Adrenal gland (tissue), 5 donors: ENCODE data around the gene GTF2F2.

Source experiments
- CTCF ChIP-seq, 6 experiments: fragments of 450-650 bp in 4 of 6; fragments of 200-600 bp in 2 of 6; sonication (generic) in 1 of 6; IDR thresholded peaks; 1 replicate in 5 of 6; 2 replicates in 1 of 6; pipeline versions ENCODE4 v1.5.1 to v1.8.0; 2016 to 2021; ENCODE audit warnings: antibody characterized with exemption in 6 of 6, mild to moderate bottlenecking in 2 of 6, moderate library complexity in 1 of 6
- POLR2A ChIP-seq, 2 donors: fragments of 450-650 bp; IDR thresholded peaks; one replicate each; pipeline ENCODE4 v1.6.1; 2017; ENCODE audit warnings: antibody characterized with exemption in 2 of 2, mild to moderate bottlenecking in 2 of 2, moderate library complexity in 1 of 2
- donor health status: DM: no; HTN: no; CAD: no.

- TF ChIP-seq CTCF (IDR thresholded peaks at IDR 0.05) (no peak), POLR2A (IDR thresholded peaks at IDR 0.05) (no peak)
These were observed 200.7 kb downstream of the GTF2F2 start for GRCh38 chr13:45320876-45321629.
